GM19043 (cell line): Measurements from ENCODE around the gene SPSB1.
"Not testable (repeated sequence)": the region's sequence is repeated elsewhere in the genome, so short reads cannot be mapped to it uniquely, and the experiment has no call there.

Source experiments
- ATAC-seq: cut with Tn5 transposase; IDR thresholded peaks from one replicate; pipeline ENCODE4 v1.9.1; 2021; ENCODE audit warnings: low read depth; ENCODE audit not compliant: unreplicated experiment

Gene SPSB1

GRCh38 chr1:9384128-9384527, 91.4 kb downstream of the SPSB1 start:
- no peak for ATAC-seq

GRCh38 chr1:9384751-9385245, 92.1 kb downstream of the SPSB1 start:
- no peak for ATAC-seq

GRCh38 chr1:9385392-9385791, 92.7 kb downstream of the SPSB1 start:
- not testable (repeated sequence) for ATAC-seq

DNA sequence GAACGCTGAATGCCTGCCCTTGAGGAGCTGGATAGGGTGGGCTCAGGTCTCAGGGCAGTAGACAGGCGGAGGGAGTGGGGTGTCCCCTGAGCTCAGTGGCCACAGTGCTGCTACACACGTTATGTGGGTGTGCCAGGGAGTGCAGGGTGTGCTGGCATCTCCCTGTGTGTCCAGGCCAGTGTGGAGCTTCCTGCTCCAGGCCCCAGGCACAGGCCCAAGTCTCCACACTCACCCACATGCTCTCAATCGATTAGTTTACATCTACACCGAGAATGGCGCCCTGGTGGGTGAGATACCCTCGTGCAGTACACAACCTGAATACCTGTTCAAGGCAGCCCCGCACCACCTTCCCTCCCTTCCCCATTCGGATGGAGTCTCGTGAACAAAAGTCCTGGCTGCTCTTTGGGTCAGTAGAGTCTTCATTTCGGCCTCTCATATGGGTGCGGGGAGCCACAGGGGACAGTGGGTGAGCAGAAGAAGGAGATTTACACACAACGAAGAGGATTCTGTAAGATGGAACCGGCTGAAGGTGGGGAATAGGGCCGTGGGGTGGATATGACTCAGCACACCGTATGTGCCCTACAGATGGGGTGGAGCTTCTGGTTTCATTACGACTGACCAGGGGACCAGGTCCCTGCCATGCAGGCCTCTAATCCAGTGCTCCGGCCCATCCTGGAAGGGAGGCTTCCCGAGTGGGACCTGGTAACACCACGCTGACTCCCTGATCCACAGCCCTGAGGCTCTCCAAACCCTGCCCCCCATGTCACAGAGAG, 93.3 kb downstream of the SPSB1 start:
- no peak for ATAC-seq

DNA sequence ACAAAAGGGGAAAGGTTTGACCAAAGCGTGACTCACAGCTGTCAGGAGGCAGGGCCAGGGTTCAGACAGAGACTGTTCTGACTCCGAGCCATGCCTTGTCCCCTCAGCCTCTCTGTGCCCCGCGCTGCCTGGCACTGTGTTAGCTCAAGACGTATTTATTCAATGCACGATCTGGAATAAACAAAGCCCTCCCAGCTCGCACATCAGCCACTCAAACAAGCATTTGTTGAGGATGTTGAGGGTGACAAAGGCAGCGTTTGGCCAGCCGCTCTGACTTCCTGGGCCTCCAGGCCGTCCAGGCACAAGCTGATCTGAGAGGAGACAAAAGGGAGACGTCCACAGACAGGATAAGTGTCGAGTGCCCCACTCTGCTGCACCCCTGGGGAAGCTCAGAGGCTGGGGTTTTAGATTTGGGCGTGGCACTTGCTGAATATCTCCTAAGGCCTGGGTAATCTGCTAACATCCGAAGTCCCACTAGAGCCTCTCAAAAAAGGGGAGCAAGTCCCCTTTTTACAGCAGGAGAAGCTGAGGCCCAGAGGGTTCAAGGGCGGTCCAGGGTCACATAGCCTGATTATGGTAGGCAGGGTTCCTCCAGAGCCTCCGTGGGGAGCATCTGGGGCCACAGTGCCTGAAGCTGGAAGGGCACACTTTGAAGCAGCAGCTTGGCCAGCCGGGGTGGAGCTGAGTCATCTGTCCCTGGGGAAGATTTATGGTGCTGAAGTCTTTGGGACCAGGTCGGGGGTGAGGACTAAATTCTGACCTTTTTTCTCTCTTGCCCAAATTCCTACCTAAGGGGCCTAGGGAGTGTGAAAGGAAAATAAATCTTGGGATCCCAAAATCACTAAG, 95.9 kb downstream of the SPSB1 start:
- ATAC-seq, result no peak

GRCh38 chr1:9389968-9390367, 97.3 kb downstream of the SPSB1 start:
- no peak for ATAC-seq

DNA sequence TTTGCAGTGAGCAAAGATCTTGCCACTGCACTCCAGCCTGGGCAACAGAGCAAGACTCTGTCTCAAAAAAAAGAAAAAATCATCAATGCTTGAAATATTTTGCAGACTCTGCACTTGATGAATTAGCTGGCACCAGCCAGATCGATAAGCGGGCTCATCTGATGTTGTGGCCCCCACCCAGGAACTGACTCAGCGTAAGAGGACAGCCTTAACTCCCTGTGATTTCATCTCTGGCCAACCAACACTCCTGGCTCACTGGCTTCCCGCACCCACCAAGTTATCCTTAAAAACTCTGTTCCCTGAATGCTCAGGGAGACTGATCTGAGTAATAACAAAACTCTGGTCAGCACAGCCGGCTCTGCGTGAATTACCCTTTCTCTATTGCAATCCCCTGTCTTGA, 98.9 kb downstream of the SPSB1 start:
- no peak for ATAC-seq

- ATAC-seq, result no peak
Observed at GRCh38 chr1:9394010-9394409, 101.3 kb downstream of the SPSB1 start.

- ATAC-seq, result no peak
Observed at GRCh38 chr1:9395018-9395417, 102.3 kb downstream of the SPSB1 start.

- no peak for ATAC-seq
Observed at GRCh38 chr1:9397047-9397446, 104.4 kb downstream of the SPSB1 start.

DNA sequence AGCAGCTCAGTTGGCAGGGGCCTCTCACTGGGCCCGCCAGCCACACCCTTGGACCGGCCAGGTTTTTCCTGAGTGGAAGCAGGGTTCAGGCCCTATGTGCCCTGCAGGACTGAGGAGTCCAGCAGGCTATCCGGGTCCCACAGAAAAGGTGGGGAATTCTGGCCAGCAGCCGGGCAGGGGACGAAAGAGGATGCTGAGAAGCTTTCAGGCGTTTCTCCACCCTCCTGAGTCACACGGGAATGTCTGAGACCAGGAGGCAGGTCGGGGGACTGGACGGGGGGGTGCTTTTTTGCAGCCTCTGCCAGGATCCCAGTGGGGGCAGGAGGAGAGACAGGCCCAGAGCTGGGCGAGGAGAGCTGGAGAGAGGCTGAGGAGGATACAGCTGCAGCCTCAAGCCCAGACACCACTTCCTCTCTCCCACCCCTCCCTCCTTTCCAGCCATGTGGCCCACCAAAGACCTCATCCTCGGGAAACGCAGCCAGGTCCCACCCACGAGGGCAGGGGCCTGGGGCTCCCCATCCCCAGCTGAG, 105.4 kb downstream of the SPSB1 start:
- ATAC-seq, result no peak

DNA sequence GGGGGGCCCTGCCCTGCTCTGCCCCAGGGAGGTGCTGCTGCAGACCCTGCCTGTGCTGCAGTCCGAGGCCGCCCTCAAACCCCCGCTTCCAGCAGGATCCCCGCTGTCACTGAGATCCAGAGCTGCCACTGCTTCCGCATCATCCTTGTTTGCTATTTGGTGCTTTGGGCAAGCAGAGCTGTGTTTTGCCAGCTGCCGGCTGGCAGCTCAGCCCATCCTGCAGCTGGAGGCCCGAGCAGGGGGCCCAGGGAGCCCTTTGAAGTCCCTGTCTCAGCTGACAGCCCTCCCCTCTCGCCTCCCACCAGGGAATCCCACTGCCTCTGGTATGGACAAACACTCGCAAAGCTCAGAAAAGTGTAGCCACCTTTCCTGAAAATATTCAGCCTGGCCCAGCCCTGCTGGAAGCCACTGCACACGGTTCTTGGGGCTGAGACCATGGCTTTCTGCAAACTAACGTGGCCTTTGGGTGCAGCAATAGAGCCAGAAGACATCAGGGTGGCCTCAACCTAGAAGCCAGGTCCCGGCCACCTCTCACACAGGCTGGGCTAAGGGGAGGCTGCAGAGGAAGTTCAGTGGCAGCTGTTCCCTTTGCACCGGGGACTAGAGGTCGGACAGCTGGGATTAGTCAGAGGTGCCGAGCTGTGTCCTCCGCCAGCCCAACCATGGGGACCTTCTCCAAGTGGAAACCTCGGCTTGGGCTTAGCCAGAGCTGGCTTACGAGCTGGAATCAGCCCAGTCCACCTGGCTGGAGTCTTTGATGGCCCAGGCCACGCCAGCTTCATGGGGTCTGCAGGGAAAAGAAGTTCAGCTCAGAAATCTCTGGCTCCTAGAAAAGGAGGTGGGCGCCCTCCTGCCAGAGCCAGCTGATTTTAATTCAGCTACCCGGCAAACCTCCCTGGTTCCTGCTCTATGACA, 107.1 kb downstream of the SPSB1 start:
- no peak for ATAC-seq

GRCh38 chr1:9400425-9401079, 107.9 kb downstream of the SPSB1 start:
- ATAC-seq, result no peak

GRCh38 chr1:9401080-9401453, 108.4 kb downstream of the SPSB1 start:
- ATAC-seq, result no peak

- ATAC-seq, result no peak
Observed at GRCh38 chr1:9402256-9402616, 109.5 kb downstream of the SPSB1 start.

GRCh38 chr1:9402717-9403225, 110.1 kb downstream of the SPSB1 start:
- no peak for ATAC-seq

DNA sequence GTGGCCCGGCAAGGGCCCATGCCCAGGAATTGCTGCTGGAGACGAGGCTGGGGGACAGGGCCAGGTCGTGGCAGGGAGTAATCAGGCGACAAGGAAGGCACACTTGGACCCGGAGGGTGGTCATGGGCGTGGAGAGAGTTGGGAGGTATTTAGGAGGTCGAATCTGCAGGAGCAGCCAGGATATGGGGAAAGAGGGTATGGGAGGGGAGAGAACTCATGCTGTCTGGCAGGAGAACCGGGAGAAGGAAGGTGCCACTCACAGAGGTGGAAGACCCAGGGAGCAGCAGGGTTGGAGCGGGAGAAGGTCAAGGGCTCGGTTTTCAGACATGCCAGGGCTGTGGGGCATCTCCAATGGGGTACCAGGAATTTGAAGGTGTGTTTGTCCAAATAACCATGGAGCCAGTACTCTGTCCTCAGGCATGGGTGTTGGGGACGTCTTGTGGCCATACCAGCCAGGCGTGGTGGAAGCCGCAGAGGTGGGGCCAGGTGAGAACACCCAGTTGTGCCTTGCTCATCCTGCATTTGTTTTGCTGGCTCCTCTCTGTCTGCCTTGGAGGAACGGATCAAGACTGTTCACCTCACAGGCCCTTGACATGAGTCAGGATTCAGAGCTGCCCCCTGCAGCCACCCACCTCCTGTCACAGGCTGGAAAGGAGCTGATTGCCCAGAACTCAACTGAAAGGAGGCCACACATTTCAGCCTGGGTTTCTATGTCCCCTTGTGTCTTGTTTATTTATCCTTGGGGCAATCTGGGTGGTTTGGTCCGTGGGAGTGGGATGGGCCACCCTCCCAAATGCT, 111.6 kb downstream of the SPSB1 start:
- no peak for ATAC-seq

- no peak for ATAC-seq
Observed at GRCh38 chr1:9406111-9406510, 113.4 kb downstream of the SPSB1 start.

- ATAC-seq, result no peak
Observed at GRCh38 chr1:9410737-9411297, 118.1 kb downstream of the SPSB1 start.
